CD4-positive, alpha-beta T cell treated with Interferon alpha-2 for 1 hour (primary cell): ENCODE data around the gene ATP6AP1.

Experiments
- DNase-seq, 2 donors: peaks; one replicate each; pipeline ENCODE4 v3.0.0-alpha.2; 2020 to 2022

Gene ATP6AP1

GRCh38 chrX:154472685-154473632, 44.5 kb downstream of the ATP6AP1 start:
- DNase-seq = no peak

GRCh38 chrX:154473683-154474082, 45.2 kb downstream of the ATP6AP1 start:
- no peak for DNase-seq

DNA sequence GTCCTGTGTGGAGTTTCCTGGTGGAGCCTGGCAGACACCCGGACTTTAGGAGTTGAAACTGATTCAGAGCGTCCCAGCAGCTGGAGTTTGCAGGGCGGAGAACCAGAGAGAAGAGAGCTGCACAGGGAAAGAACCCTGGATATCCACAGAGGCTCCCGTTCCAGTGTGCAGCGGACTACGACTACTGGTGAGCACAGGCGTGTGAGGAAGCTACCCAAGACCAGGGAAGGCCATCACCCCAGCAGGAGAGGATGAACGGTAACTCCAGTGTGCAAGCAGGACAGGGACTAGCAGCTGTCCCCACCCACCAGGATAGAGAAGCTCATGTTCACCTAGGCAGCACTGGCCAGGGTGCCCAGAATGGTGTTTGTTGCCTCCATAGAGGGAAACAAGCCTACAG, 48.3 kb downstream of the ATP6AP1 start:
- no peak for DNase-seq

- no peak for DNase-seq
Measured at GRCh38 chrX:154477891-154478477, 49.5 kb downstream of the ATP6AP1 start.

DNA sequence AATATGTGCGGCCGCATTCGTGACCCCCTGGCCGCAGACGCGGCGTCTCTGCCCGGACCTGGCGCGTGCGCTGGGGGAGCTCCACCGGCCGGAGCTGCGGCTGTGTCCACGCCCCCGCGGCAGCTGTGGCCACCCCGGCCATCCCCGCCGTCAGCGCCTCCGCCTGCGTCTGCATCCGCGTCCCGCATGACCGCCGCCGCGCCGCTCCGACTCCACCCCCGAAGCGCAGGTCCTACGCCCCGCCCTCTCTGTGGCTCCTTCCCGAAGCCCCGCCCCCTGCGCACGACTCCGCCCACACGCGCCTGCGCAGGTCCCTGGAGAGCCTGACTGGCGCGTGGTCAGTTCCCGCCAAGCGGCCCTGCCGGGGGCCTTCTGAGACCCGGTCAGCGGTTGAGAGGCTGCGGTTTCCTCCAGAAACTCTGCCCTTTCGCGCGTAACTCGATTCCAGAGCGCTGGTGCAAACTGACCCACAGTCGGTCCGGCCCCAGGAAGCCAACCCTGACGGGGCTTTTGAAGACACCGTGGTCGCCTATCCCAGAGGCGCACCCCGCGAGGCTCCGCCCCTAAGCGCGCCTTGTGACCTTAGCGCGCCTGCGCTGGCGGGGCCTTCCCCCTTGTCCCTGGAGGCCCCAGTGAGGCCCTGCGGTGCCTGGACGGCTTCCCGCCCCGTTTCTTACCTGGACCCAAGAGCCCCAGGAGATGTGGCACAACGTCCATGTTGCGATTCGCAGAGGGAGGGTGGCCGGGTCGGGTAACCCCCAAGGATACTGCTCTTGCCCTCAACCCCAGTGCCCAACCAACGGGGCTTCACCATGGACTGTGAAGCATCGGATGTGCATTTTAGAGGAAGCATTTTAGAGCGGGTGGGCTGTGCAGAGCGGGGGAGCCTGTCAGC, 50.5 kb downstream of the ATP6AP1 start, which contains the start of gene LAGE3:
LAGE3 (minus strand) TSS at position 554 of the 895 bp plus-strand sequence; CDS start at position 188, 366 bp downstream.
- peak; percentile 91 to 94 for DNase-seq

GRCh38 chrX:154481195-154481594, 52.7 kb downstream of the ATP6AP1 start:
- DNase-seq = no peak

- DNase-seq = no peak
Measured at GRCh38 chrX:154481911-154482601, 53.6 kb downstream of the ATP6AP1 start.

GRCh38 chrX:154482786-154483185, 54.3 kb downstream of the ATP6AP1 start:
- no peak for DNase-seq

DNA sequence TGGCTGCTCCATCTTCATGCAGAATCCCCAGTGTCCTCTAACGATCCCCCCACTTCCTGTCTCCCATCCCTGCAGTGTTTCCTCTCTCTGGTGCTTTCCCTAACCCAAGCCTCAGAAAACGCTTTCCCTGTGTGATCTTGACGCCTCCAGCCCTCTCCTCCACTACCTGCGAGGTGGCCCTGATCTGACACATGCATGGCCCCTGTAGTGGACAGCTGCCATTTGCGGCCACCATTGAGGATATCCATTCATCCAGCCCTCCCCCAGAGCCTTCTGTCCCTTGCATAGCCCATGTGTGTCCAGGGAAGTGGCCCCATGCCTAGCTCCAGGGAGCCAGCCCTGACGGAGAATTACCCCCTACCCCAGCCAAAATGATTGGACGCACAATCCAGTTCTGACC, 54.8 kb downstream of the ATP6AP1 start:
- DNase-seq = no peak

- DNase-seq = no peak
Measured at GRCh38 chrX:154484255-154485149, 56.0 kb downstream of the ATP6AP1 start.

DNA sequence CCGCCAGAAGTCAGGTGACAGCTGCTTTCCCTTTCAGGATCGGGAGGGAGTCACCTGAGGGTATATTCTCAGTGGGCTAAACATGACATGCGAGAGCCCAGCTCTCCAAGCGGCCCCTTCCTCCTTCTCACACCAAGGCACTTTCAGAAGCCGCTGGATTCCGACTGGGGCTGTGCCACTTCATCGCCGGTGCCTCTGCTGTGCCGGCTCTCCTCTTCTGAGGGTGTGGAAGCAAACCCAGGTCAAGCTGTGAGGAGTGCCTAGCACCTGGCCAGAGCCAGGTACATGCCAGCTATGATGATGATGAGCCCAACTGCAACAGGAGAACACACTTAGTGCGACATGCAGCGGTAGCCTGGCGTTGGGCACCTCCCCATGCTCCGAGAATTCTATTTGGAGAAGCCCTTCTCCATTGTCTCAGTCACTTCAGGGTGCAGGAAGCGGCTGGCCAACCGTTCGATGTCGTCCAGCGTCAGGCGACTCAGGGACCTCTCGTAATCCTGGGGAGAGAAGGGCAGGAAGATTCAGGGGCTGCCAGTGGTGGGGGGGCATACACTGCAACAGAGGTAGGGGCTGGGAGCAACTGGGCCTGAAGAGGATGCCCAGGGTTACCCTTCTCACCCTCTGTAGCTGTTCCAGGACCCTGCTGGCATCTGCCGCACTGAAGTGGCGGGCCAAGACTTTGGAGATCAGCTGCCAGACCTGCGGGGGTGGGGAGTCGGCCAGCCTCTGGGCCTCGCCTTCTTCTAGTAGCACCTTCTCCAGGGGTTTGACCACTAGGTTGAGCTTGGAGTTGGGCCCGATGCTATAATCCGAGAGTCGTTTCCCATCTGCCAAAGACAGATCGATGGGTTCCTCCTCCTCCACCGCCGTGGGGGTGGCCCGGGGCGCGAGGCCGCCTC, 56.9 kb downstream of the ATP6AP1 start:
- no peak for DNase-seq

DNA sequence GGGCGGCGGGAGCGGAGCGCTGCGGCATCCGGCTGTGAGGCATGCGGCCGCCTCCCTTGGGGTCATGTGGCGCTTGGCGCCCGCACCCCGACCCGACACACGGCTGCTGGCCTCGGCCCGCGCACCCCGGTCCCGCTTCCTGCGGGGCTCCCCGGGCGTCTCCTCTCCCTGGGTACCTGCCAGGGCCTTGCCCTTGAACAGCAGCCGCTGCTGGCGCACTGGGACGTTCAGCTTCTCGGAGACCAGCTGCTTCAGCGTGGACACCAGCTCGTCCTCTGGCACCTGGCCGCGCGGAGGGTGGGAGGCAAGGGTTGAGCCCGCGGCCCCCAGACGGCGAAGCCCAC, 57.5 kb downstream of the ATP6AP1 start:
- peak in 1 of 2 donors; percentile 43 for DNase-seq
